HepG2 (cell line): ENCODE results near the gene NHERF2. TPM values are rescaled to one million over a fixed set of nuclear protein-coding genes. Genes with fewer than 3 reads are reported as not detected.

ENCODE experiments used
- ATAC-seq: fragments of 200-7000 bp; cut with Tn5 transposase; 3 replicates; pipeline ENCODE4 v1.9.1; 2020; ENCODE audit warnings: mild to moderate bottlenecking, moderate library complexity
- BruUV-seq: library from RNA; stranded (reverse); fragments of 400-500 nt; replicated peaks from 2 replicates; lab custom pipeline; 2021; lab: Mats Ljungman, UMichigan
- CTCF ChIA-PET: fragments of 300-600 bp; formaldehyde crosslinking; extraction: SDS; loops from one replicate; lab custom pipeline; 2021; ENCODE audit warnings: low total read pairs, inconsistent platforms, low intra/inter-chr PET ratio; lab: Yijun Ruan, JAX
- POLR2A ChIA-PET: fragments of 350-600 bp; sonication (Branson Sonifier 250); formaldehyde crosslinking; loops from one replicate; lab custom pipeline; 2020; ENCODE audit warnings: antibody characterized with exemption, inconsistent platforms; lab: Yijun Ruan, JAX
- DNase-seq: peaks from one replicate; pipeline ENCODE4 v3.0.0-alpha.2; 2015; ENCODE audit warnings: low spot score
- FAIRE-seq: peaks from 3 replicates; lab custom pipeline; 2011; peaks lifted over from hg19 to GRCh38; lab: Jason Lieb, UNC
- H2AFZ ChIP-seq: one replicate; pipeline ENCODE4 v1.6.1; 2011; ENCODE audit warnings: low read length, inconsistent platforms
- H3K27ac ChIP-seq: fragments of 300-600 bp; 3 replicates; pipeline ENCODE4 v1.8.0; 2011; ENCODE audit warnings: mixed run types, mild to moderate bottlenecking, mixed read lengths, low read length, inconsistent platforms; ENCODE audit not compliant: insufficient read depth; ENCODE audit errors: extremely low read length
- H3K27me3 ChIP-seq, 2 experiments: fragments of 200-600 bp in 1 of 2; 2 replicates in 1 of 2; 3 replicates in 1 of 2; pipeline versions ENCODE4 v1.6.0 to v1.8.0; 2011; ENCODE audit warnings: low read length in 2 of 2, mild to moderate bottlenecking in 2 of 2, moderate library complexity in 2 of 2, inconsistent platforms in 1 of 2; ENCODE audit not compliant: insufficient read depth in 2 of 2, control insufficient read depth in 1 of 2
- H3K36me3 ChIP-seq, 2 experiments: fragments of 200-600 bp in 1 of 2; replicated peaks in 1 of 2; 2 replicates in 1 of 2; 3 replicates in 1 of 2; pipeline versions ENCODE4 v1.5.1 to v1.8.0; 2011; ENCODE audit warnings: low read length in 2 of 2, inconsistent platforms in 1 of 2; ENCODE audit not compliant: insufficient read depth in 2 of 2, control insufficient read depth in 1 of 2
- H3K4me1 ChIP-seq: 2 replicates; pipeline ENCODE4 v1.5.1; 2012; ENCODE audit warnings: low read length, inconsistent platforms; ENCODE audit not compliant: insufficient read depth
- H3K4me2 ChIP-seq: 2 replicates; pipeline ENCODE4 v1.6.0; 2011; ENCODE audit warnings: low read depth, low read length, inconsistent platforms
- H3K4me3 ChIP-seq, 3 experiments: fragments of 200-600 bp in 1 of 3; sonication (generic), shearing (Covaris generic) in 1 of 3; replicated peaks in 1 of 3; 2 replicates each; pipeline ENCODE4 v1.5.1; 2011 to 2016; ENCODE audit warnings: low read length in 3 of 3, inconsistent platforms in 2 of 3, low read depth in 2 of 3, mild to moderate bottlenecking in 2 of 3, control low read depth in 1 of 3, mixed read lengths in 1 of 3; ENCODE audit not compliant: insufficient read depth in 1 of 3
- H3K79me2 ChIP-seq: one replicate; pipeline ENCODE4 v1.6.1; 2011; ENCODE audit warnings: low read length, inconsistent platforms; ENCODE audit not compliant: insufficient read depth
- H3K9ac ChIP-seq: 2 replicates; pipeline ENCODE4 v1.6.0; 2011; ENCODE audit warnings: mild to moderate bottlenecking, low read depth, low read length, inconsistent platforms; ENCODE audit not compliant: insufficient read depth
- H3K9me3 ChIP-seq: 2 replicates; pipeline ENCODE4 v1.5.1; 2012; ENCODE audit warnings: mild to moderate bottlenecking, low read length
- H4K20me1 ChIP-seq: 2 replicates; pipeline ENCODE4 v1.6.0; 2011; ENCODE audit warnings: inconsistent platforms, mild to moderate bottlenecking, low read length, moderate library complexity; ENCODE audit not compliant: insufficient read depth
- BCL6 ChIP-seq: IDR thresholded peaks from 2 replicates; pipeline ENCODE4 v1.6.1; 2016; ENCODE audit warnings: missing genetic modification reagents, missing compliant biosample characterization
- HNF1A ChIP-seq, 2 experiments: sonication (generic) in 1 of 2; formaldehyde crosslinking in 1 of 2; IDR thresholded peaks; 2 replicates each; pipeline versions ENCODE4 v1.4.0 to v1.6.1; 2016 to 2020; ENCODE audit warnings: borderline replicate concordance in 1 of 2, low read depth in 1 of 2, mild to moderate bottlenecking in 1 of 2, missing genetic modification reagents in 1 of 2
- MLX ChIP-seq: IDR thresholded peaks from 2 replicates; pipeline ENCODE4 v1.6.1; 2016
- SKIL ChIP-seq: sonication (generic); formaldehyde crosslinking; IDR thresholded peaks from 2 replicates; pipeline ENCODE4 v1.8.0; 2022; ENCODE audit warnings: missing genetic modification reagents, mild to moderate bottlenecking, moderate library complexity, borderline replicate concordance
- TRAFD1 ChIP-seq: sonication (generic); formaldehyde crosslinking; IDR thresholded peaks from 2 replicates; pipeline ENCODE4 v1.5.1; 2020; ENCODE audit warnings: missing genetic modification reagents, mild to moderate bottlenecking, borderline replicate concordance
- ZFP1 ChIP-seq: IDR thresholded peaks from 2 replicates; pipeline ENCODE4 v1.6.1; 2016
- ZFP41 ChIP-seq: sonication (generic); formaldehyde crosslinking; IDR thresholded peaks from 2 replicates; pipeline ENCODE4 v1.4.0; 2020; ENCODE audit warnings: mild to moderate bottlenecking, missing genetic modification reagents, borderline replicate concordance
- ZNF432 ChIP-seq: sonication (generic); formaldehyde crosslinking; IDR thresholded peaks from 2 replicates; pipeline ENCODE4 v1.5.0; 2020; ENCODE audit warnings: missing genetic modification reagents, mild to moderate bottlenecking, borderline replicate concordance
- ZNF562 ChIP-seq: sonication (generic); formaldehyde crosslinking; IDR thresholded peaks from 2 replicates; pipeline ENCODE4 v1.8.0; 2022; ENCODE audit warnings: missing genetic modification reagents, borderline replicate concordance
- ZNF589 ChIP-seq: sonication (generic); formaldehyde crosslinking; conservative IDR thresholded peaks from 2 replicates; pipeline ENCODE4 v1.8.0; 2022; ENCODE audit warnings: mild to moderate bottlenecking, moderate library complexity, missing genetic modification reagents
- ZSCAN5A ChIP-seq: sonication (generic); formaldehyde crosslinking; IDR thresholded peaks from 2 replicates; pipeline ENCODE4 v1.8.0; 2022; ENCODE audit warnings: mild to moderate bottlenecking, missing genetic modification reagents, borderline replicate concordance
- WGBS: methylation state at CpG from one replicate; pipeline ENCODE4 v1.1.6; 2017; ENCODE audit warnings: low lambda C conversion rate; 5-methylcytosine and 5-hydroxymethylcytosine counted together
- in situ Hi-C: cut with HindIII; loops from 2 replicates; pipeline ENCODE4 v1.10.0; 2017; ENCODE audit warnings: low pct_unique_long_range_greater_than_20kb; ENCODE audit not compliant: extremely low pct_ligation_motif_present
- intact Hi-C: fragments of 100-400 bp; cut with micrococcal nuclease; formaldehyde crosslinking; loops from one replicate; pipeline ENCODE4 v1.10.0; 2022; ENCODE audit not compliant: unreplicated experiment
- polyA plus RNA-seq, 8 experiments: library from polyadenylated mRNA; depleted of rRNA in 3 of 8; stranded (reverse) in 7 of 8; unstranded in 1 of 8; fragments of >200 nt; fragmentation: Illumina TruSeq in 4 of 8; extraction: Trizol in 4 of 8; gene quantifications; 2 replicates each; pipeline versions ENCODE4 v1.2.1 to v1.2.3, GENCODE V29; 2011 to 2016; ENCODE audit warnings: low read depth in 4 of 8, missing spikeins in 1 of 8, mixed read lengths in 1 of 8; ENCODE audit not compliant: insufficient read depth in 1 of 8
- total RNA-seq, 5 experiments: library from RNA; depleted of rRNA; stranded (reverse); fragments of >200 nt; fragmentation: Illumina TruSeq; extraction: Trizol; gene quantifications; 2 replicates each; pipeline ENCODE4 v1.2.3, GENCODE V29; 2016; ENCODE audit warnings: low read depth in 1 of 5

NHERF2 gene
- total and polyA plus RNA-seq, 2 of the 13 experiments (the other 11 are each of a cell fraction or from before 2014, with no cell fraction given) = 23.7 to 39.3 TPM

GRCh38 chr16:1983544-1984346 is 43.0 kb upstream of the NHERF2 start, which contains the start of gene GFER:
Gene GFER (plus strand): TSS chr16:1984193. CDS start chr16:1984219, 26 bp downstream.
- H3K79me2 ChIP-seq = peaks cover 13% of the 10 kb centered on the region
- in situ Hi-C loops = no loop called here
- TF ChIP-seq BCL6 (CRISPR knock-in tag) = peak; percentile 40
- TF ChIP-seq ZNF562 (CRISPR knock-in tag) = no peak
- no peak; the same call in 1 of the 2 replicates for TF ChIP-seq ZFP1 (CRISPR knock-in tag)
- peak; percentile 49; the same call in 1 of the 2 replicates for TF ChIP-seq ZSCAN5A (CRISPR knock-in tag)
- no peak; the same call in 1 of the 2 replicates for TF ChIP-seq SKIL (CRISPR knock-in tag)
- no peak for TF ChIP-seq ZNF432 (CRISPR knock-in tag)
- TF ChIP-seq HNF1A (IDR thresholded peaks at IDR 0.05; ENCODE audit: low read depth) = no peak
- TF ChIP-seq HNF1A (CRISPR knock-in tag; IDR thresholded peaks at IDR 0.05; ENCODE audit: borderline replicate concordance) = no peak
- TF ChIP-seq ZNF589 (CRISPR knock-in tag) = 0 out of 2 replicates have a peak, but pooled peaks have one; percentile 39
- no peak for TF ChIP-seq TRAFD1 (CRISPR knock-in tag)
- no peak for TF ChIP-seq ZFP41 (CRISPR knock-in tag)
- TF ChIP-seq MLX (CRISPR knock-in tag) = no peak

More at GRCh38 chr16:1983544-1984346, 43.0 kb upstream of the NHERF2 start, which contains the start of gene GFER:
- Histone ChIP-seq H3K36me3 (peaks cover 12 to 15% of the 10 kb centered on the region in 2 experiments; a peak in 4 of 5 replicates), H3K27me3 (no peaks in the 10 kb centered on the region), H3K4me1 (peaks cover 54% of the 10 kb centered on the region), H3K9ac (peak within 1 kb of the TSS; percentile 95), H2AFZ (no peak within 1 kb of the TSS), H4K20me1 (no peaks in the 10 kb centered on the region), H3K9me3 (no peaks in the 10 kb centered on the region), H3K27ac (peak within 1 kb of the TSS; percentile 97), H3K4me2 (peak within 1 kb of the TSS; percentile 98), H3K4me3 (peak within 1 kb of the TSS; percentile 81 to 93 (median 84))
- peak; percentile 81 for DNase-seq
- intact Hi-C loops = no loop called here
- ChIA-PET CTCF (interaction anchor here (1.2 kb wide), 1 partner anchor 20 kb away, joined by 4 read pairs; no protein-coding TSS in a partner anchor), POLR2A (interaction anchor here (0.6 to 6.8 kb wide), 13 partner anchors 10 to 756 kb away, joined by 3 to 62 read pairs (median 6); partner anchors contain the start of genes MSRB1, RPS2, TBL3 and TRAF7)
- 0% methylated on average over 17 of the region's 109 CpGs for WGBS
- peak; percentile 82 for ATAC-seq
- FAIRE-seq = peak; percentile 39
- TSS peak; percentile 63 for BruUV-seq
